Type B pancreatic cell (in vitro differentiated cells): ENCODE measurements around the gene GSTCD. TPM values are rescaled to one million over a fixed set of nuclear protein-coding genes. Genes with fewer than 3 reads are reported as not detected.

ENCODE experiments used
- DNase-seq: peaks from one replicate; pipeline ENCODE4 v3.0.0; 2021; ENCODE audit warnings: mixed read lengths; ENCODE audit not compliant: unreplicated experiment; ENCODE audit errors: extremely low spot score
- H3K27ac Mint-ChIP-seq: 2 replicates; pipeline ENCODE4 v1.8.0; 2021; ENCODE audit warnings: mild to moderate bottlenecking, mixed read lengths
- H3K27me3 Mint-ChIP-seq: 2 replicates; pipeline ENCODE4 v1.8.0; 2021; ENCODE audit warnings: mixed read lengths
- H3K36me3 Mint-ChIP-seq: 2 replicates; pipeline ENCODE4 v1.8.0; 2021; ENCODE audit warnings: mixed read lengths
- H3K4me1 Mint-ChIP-seq: one replicate; pipeline ENCODE4 v1.8.0; 2021; ENCODE audit warnings: mixed read lengths; ENCODE audit not compliant: unreplicated experiment
- H3K4me3 Mint-ChIP-seq: 2 replicates; pipeline ENCODE4 v1.8.0; 2021; ENCODE audit warnings: mild to moderate bottlenecking, mixed read lengths
- H3K9me3 Mint-ChIP-seq: 2 replicates; pipeline ENCODE4 v1.8.0; 2021; ENCODE audit warnings: mixed read lengths
- CTCF ChIP-seq: fragments of 200-600 bp; sonication (generic); conservative IDR thresholded peaks from 2 replicates; pipeline ENCODE4 v1.5.0; 2021; ENCODE audit warnings: antibody characterized with exemption, mild to moderate bottlenecking
- total RNA-seq: library from RNA; stranded (reverse); gene quantifications from 2 replicates; pipeline ENCODE4 v1.2.1, GENCODE V29; 2021; ENCODE audit warnings: low replicate concordance

Gene GSTCD
- total RNA-seq, 1 donor from 2014 or later = 23.3 TPM

GRCh38 chr4:105807496-105807895, 98.9 kb downstream of the GSTCD start:
- TF ChIP-seq CTCF = no peak
- no peaks in the 10 kb centered on the region for H3K27me3 Mint-ChIP-seq
- no peak for DNase-seq
- H3K4me1 Mint-ChIP-seq = peaks cover 12% of the 10 kb centered on the region
- H3K9me3 Mint-ChIP-seq = no peaks in the 10 kb centered on the region
- H3K4me3 Mint-ChIP-seq = no peak overlapping the region
- no peak overlapping the region for H3K27ac Mint-ChIP-seq
- H3K36me3 Mint-ChIP-seq = no peaks in the 10 kb centered on the region

- H3K36me3 Mint-ChIP-seq = no peaks in the 10 kb centered on the region
- H3K9me3 Mint-ChIP-seq = no peaks in the 10 kb centered on the region
- no peaks in the 10 kb centered on the region for H3K27me3 Mint-ChIP-seq
- H3K4me3 Mint-ChIP-seq = no peak overlapping the region
- no peak for DNase-seq
- peak overlapping the region; percentile 15 for H3K27ac Mint-ChIP-seq
- TF ChIP-seq CTCF = no peak
- peaks cover 12% of the 10 kb centered on the region for H3K4me1 Mint-ChIP-seq
These were observed 99.6 kb downstream of the GSTCD start for GRCh38 chr4:105808030-105808749.

GRCh38 chr4:105808750-105809041, 100.1 kb downstream of the GSTCD start:
- TF ChIP-seq CTCF = no peak
- Mint-ChIP-seq H3K27me3 (no peaks in the 10 kb centered on the region), H3K27ac (peak overlapping the region; percentile 15), H3K4me1 (peaks cover 12% of the 10 kb centered on the region), H3K9me3 (peaks cover 2% of the 10 kb centered on the region), H3K36me3 (peaks cover 3% of the 10 kb centered on the region), H3K4me3 (no peak overlapping the region)
- no peak for DNase-seq

GRCh38 chr4:105815701-105816100, 107.1 kb downstream of the GSTCD start:
- Mint-ChIP-seq H3K9me3 (peaks cover 7% of the 10 kb centered on the region), H3K36me3 (peaks cover 8% of the 10 kb centered on the region), H3K4me1 (no peaks in the 10 kb centered on the region), H3K4me3 (no peak overlapping the region), H3K27me3 (no peaks in the 10 kb centered on the region), H3K27ac (no peak overlapping the region)
- TF ChIP-seq CTCF = no peak
- DNase-seq = no peak

- no peak for TF ChIP-seq CTCF
- DNase-seq = no peak
- no peaks in the 10 kb centered on the region for H3K27me3 Mint-ChIP-seq
- H3K9me3 Mint-ChIP-seq = no peaks in the 10 kb centered on the region
- peaks cover 5% of the 10 kb centered on the region for H3K36me3 Mint-ChIP-seq
- H3K4me1 Mint-ChIP-seq = no peaks in the 10 kb centered on the region
- H3K27ac Mint-ChIP-seq = no peak overlapping the region
- no peak overlapping the region for H3K4me3 Mint-ChIP-seq
These were observed 113.5 kb downstream of the GSTCD start for GRCh38 chr4:105822061-105822460.

GRCh38 chr4:105828074-105828473, 119.5 kb downstream of the GSTCD start:
- peaks cover 8% of the 10 kb centered on the region for H3K36me3 Mint-ChIP-seq
- H3K4me3 Mint-ChIP-seq = no peak overlapping the region
- no peaks in the 10 kb centered on the region for H3K27me3 Mint-ChIP-seq
- H3K27ac Mint-ChIP-seq = no peak overlapping the region
- H3K4me1 Mint-ChIP-seq = no peaks in the 10 kb centered on the region
- TF ChIP-seq CTCF = no peak
- no peak for DNase-seq
- no peaks in the 10 kb centered on the region for H3K9me3 Mint-ChIP-seq
